ENCODE measurements around the gene FOXP1. TPM values are rescaled to one million over a fixed set of nuclear protein-coding genes. Genes with fewer than 3 reads are reported as not detected.

Gene FOXP1
- total and polyA plus RNA-seq, 9 of the 15 experiments (the other 6 are each of a cell fraction or from before 2014, with no cell fraction given), result 7.7 to 34.5 (median 13.7) TPM

GRCh38 chr3:71582036-71582611 is 1.4 kb downstream of the FOXP1 start (continued):
- TF ChIP-seq AFF4 (CRISPR knock-in tag; IDR thresholded peaks at IDR 0.05), result peak; percentile 20; the same call in 1 of the 2 replicates
- peak in 1 of 2 experiments; percentile 72; a peak in 1 of 4 replicates for TF ChIP-seq UBTF (IDR thresholded peaks at IDR 0.05; ENCODE audit: borderline replicate concordance in 1 of 2, low read depth in 2 of 2, low read length in 2 of 2)
- TF ChIP-seq POLR2G (IDR thresholded peaks at IDR 0.05; ENCODE audit: low read depth, low read length), result peak; percentile 50; the same call in 1 of the 2 replicates
- 0 out of 2 replicates have a peak, but pooled peaks have one; percentile 28 for TF ChIP-seq GABPB1 (CRISPR knock-in tag; IDR thresholded peaks at IDR 0.05)
- TF ChIP-seq ZNF263 (CRISPR knock-in tag; IDR thresholded peaks at IDR 0.05; ENCODE audit: borderline replicate concordance), result 0 out of 2 replicates have a peak, but pooled peaks have one; percentile 6
- 0 out of 2 replicates have a peak, but pooled peaks have one; percentile 34 for TF ChIP-seq MTA3 (IDR thresholded peaks at IDR 0.05; ENCODE audit: borderline replicate concordance)
- no peak; a peak in 1 of 4 replicates for TF ChIP-seq KDM4B (IDR thresholded peaks at IDR 0.05; ENCODE audit: borderline replicate concordance in 2 of 2, low read depth in 1 of 2)
- no peak for TF ChIP-seq EWSR1 (IDR thresholded peaks at IDR 0.05; ENCODE audit: borderline replicate concordance, low read depth, partially characterized antibody)
- peak; percentile 42; the same call in 1 of the 2 replicates for TF ChIP-seq SUPT5H (IDR thresholded peaks at IDR 0.05)
- no peak for TF ChIP-seq ZEB2 (IDR thresholded peaks at IDR 0.05)
- peak in 1 of 2 experiments; percentile 25; a peak in 1 of 4 replicates for TF ChIP-seq ZNF639 (CRISPR knock-in tag; conservative IDR thresholded peaks at IDR 0.05 in 1 of 2, IDR thresholded peaks at IDR 0.05 in 1 of 2)
- TF ChIP-seq TAF1 (IDR thresholded peaks at IDR 0.05; ENCODE audit: control insufficient read depth, extremely low read depth, insufficient read depth, low read length, severe bottlenecking), result peak; percentile 37
- TF ChIP-seq ZFX (CRISPR knock-in tag; IDR thresholded peaks at IDR 0.05), result peak; percentile 77
- TF ChIP-seq HDAC1 (IDR thresholded peaks at IDR 0.05), result 0 out of 4 replicates have a peak, but pooled peaks of 1 of the 2 experiments have one; percentile 29
- no peak for TF ChIP-seq DNMT1 (IDR thresholded peaks at IDR 0.05)
- 0 out of 2 replicates have a peak, but pooled peaks have one; percentile 16 for TF ChIP-seq SP1 (CRISPR knock-in tag; IDR thresholded peaks at IDR 0.05)
